ENCODE data around the gene KANK4.

DNA sequence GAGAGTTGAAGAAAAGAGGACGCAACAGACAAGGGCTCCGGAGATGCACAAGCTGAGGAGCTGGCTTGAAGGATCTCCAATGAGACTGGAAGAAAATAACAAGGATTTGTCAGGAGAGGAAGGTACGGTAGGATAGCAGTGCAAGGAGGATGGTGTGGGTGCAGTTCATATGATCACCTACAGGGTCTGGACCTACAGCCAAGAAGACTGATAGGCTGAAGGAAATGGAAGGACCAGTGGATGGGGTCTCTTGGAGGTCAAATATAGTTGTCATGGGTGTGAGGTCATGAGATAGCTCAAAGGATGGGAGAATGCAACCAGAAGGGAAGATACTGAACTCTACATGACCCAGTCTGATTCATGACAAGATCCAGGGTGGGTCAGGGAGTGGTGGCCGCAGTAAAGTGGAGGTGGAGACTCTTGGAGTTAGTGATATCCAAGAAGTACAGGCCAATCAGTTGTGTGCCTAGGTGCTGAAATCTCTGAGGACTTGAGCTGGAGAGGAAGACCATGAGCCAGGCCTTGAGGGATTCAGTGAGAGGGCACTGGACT lies 15.3 kb upstream of the KANK4 start:
- TF ChIP-seq, protein P1, sequence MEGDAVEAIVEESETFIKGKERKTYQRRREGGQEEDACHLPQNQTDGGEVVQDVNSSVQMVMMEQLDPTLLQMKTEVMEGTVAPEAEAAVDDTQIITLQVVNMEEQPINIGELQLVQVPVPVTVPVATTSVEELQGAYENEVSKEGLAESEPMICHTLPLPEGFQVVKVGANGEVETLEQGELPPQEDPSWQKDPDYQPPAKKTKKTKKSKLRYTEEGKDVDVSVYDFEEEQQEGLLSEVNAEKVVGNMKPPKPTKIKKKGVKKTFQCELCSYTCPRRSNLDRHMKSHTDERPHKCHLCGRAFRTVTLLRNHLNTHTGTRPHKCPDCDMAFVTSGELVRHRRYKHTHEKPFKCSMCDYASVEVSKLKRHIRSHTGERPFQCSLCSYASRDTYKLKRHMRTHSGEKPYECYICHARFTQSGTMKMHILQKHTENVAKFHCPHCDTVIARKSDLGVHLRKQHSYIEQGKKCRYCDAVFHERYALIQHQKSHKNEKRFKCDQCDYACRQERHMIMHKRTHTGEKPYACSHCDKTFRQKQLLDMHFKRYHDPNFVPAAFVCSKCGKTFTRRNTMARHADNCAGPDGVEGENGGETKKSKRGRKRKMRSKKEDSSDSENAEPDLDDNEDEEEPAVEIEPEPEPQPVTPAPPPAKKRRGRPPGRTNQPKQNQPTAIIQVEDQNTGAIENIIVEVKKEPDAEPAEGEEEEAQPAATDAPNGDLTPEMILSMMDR (IDR thresholded peaks at IDR 0.05) = no peak
- no peak for TF ChIP-seq POLR2A (IDR thresholded peaks at IDR 0.05)
